Measurements from ENCODE around the gene CRYBB3. TPM values are rescaled to one million over a fixed set of nuclear protein-coding genes. Genes with fewer than 3 reads are reported as not detected.
"Not testable (repeated sequence)": the region's sequence is repeated elsewhere in the genome, so short reads cannot be mapped to it uniquely, and the experiment has no call there.

The CRYBB3 gene
- total RNA-seq, 1 donor from 2014 or later = not detected

DNA sequence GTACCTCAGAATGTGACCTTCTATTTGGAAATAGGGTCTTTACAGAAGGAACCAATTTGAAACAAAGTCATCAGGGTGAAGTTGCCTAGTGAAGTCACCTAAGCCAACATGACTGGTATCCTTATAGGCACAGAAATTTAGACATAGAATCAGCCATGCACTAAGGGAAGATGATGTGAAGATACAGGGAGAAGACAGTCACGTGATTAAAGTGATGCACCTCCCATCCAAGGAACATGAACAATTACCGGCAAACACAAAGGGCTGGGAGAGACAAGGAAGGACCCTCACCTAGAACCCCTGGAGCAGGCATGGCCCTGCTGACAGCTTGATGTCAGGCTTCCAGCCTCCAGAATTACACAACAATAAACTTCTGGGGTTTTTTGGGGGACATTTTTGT, 16.6 kb downstream of the CRYBB3 start:
- Histone ChIP-seq H3K9ac (ENCODE audit: low read depth in 1 of 3, low read length in 3 of 3) (no peak overlapping the region), H3K27ac (ENCODE audit: low read depth, low read length) (no peak overlapping the region), H3K36me3 (ENCODE audit: control insufficient read depth in 3 of 3, insufficient read depth in 3 of 3, low read length in 3 of 3) (no peaks in the 10 kb centered on the region), H3K27me3 (ENCODE audit: control insufficient read depth in 3 of 3, insufficient read depth in 3 of 3, low read length in 3 of 3) (peaks cover 0 to 2% (median 0%) of the 10 kb centered on the region in 3 donors), H3K9me3 (ENCODE audit: control insufficient read depth in 3 of 3, low read length in 3 of 3) (no peaks in the 10 kb centered on the region), H3K4me3 (ENCODE audit: low read length in 3 of 3) (no peak overlapping the region), H3K4me1 (ENCODE audit: control insufficient read depth in 3 of 3, insufficient read depth in 3 of 3, low read length in 3 of 3) (no peaks in the 10 kb centered on the region)

DNA sequence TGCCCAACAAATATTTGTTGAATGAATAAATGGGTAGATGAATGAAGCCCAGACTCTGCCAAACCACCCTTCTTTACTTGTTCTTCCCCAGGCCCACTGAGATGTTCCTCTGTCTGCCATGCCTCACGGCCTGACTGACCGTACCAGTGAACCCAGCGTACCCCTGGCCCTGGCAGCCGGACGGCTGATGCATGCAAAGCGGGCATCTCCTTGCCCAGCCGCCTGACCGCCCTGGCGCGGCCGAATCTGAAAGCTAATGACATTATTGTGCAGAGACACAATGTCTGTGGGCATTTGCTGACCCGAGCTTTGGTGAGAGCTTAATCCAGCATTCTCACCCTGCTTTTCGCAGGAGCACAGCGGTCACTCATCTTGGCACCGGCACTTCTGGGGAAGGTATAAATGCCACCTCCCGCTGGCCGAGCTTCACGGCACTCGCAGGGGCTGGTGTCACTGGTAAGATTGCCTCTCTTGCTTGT, 19.6 kb downstream of the CRYBB3 start, which contains the start of gene CRYBB2:
CRYBB2 (plus strand) TSS at position 429 of the 479 bp plus-strand sequence. CDS start 1,791 bp downstream, outside the sequence.
- Histone ChIP-seq H3K27me3 (ENCODE audit: control insufficient read depth in 3 of 3, insufficient read depth in 3 of 3, low read length in 3 of 3) (peaks cover 0 to 9% (median 4%) of the 10 kb centered on the region in 3 donors), H3K9me3 (ENCODE audit: control insufficient read depth in 3 of 3, low read length in 3 of 3) (no peaks in the 10 kb centered on the region), H3K9ac (ENCODE audit: low read depth in 1 of 3, low read length in 3 of 3) (no peak within 1 kb of the TSS), H3K4me3 (ENCODE audit: low read length in 3 of 3) (no peak within 1 kb of the TSS), H3K27ac (ENCODE audit: low read depth, low read length) (no peak within 1 kb of the TSS), H3K4me1 (ENCODE audit: control insufficient read depth in 3 of 3, insufficient read depth in 3 of 3, low read length in 3 of 3) (no peaks in the 10 kb centered on the region), H3K36me3 (ENCODE audit: control insufficient read depth in 3 of 3, insufficient read depth in 3 of 3, low read length in 3 of 3) (no peaks in the 10 kb centered on the region)

DNA sequence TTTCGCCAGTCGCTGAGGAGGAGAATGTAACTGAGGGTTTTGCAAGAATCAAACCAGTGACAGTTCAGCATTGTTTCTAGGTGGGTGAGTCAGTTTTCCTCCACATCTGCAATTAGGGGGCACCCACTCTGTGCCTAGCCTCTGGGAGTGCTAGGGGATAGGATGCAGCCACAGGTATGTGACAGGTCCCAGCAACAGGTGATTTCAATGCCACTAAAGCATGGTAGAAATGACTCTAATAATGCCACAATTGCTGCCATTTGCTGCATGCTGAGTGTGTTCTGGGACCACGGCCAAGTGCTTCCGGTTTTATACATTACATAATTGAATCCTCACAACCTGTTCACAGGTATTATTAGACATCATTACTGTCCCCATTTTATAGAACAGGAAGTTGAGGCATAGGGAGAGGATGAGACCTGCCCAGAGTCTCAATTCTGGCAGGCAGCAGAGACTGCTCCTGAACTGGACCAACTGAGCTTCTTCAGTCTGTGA, 20.3 kb downstream of the CRYBB3 start:
- Histone ChIP-seq H3K9me3 (ENCODE audit: control insufficient read depth in 3 of 3, low read length in 3 of 3) (no peaks in the 10 kb centered on the region), H3K4me3 (ENCODE audit: low read length in 3 of 3) (no peak overlapping the region), H3K4me1 (ENCODE audit: control insufficient read depth in 3 of 3, insufficient read depth in 3 of 3, low read length in 3 of 3) (no peaks in the 10 kb centered on the region), H3K27ac (ENCODE audit: low read depth, low read length) (no peak overlapping the region), H3K9ac (ENCODE audit: low read depth in 1 of 3, low read length in 3 of 3) (no peak overlapping the region), H3K27me3 (ENCODE audit: control insufficient read depth in 3 of 3, insufficient read depth in 3 of 3, low read length in 3 of 3) (peaks cover 0 to 9% (median 4%) of the 10 kb centered on the region in 3 donors), H3K36me3 (ENCODE audit: control insufficient read depth in 3 of 3, insufficient read depth in 3 of 3, low read length in 3 of 3) (no peaks in the 10 kb centered on the region)

DNA sequence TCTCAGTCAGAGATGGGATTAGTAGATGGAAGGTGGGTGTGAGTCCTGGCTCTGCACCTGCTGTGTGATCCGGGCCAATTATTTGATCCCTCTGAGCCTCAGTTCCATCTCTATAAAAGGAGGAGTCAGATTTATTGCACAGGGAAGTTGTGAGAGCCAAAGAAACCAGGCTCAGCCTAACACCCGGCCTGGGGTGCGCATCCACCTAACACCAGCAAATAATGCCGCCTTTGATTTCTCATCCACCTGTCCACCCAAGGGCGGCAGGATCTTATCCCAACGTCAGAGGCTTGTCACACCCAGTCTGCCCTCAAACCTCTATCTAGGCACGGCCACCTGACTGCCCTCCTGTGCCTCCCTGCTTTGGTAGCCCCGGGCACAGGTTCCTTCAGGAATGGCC, 22.1 kb downstream of the CRYBB3 start:
- no peaks in the 10 kb centered on the region for H3K36me3 ChIP-seq (ENCODE audit: control insufficient read depth in 3 of 3, insufficient read depth in 3 of 3, low read length in 3 of 3)
- no peaks in the 10 kb centered on the region for H3K4me1 ChIP-seq (ENCODE audit: control insufficient read depth in 3 of 3, insufficient read depth in 3 of 3, low read length in 3 of 3)
- H3K9ac ChIP-seq (ENCODE audit: low read depth in 1 of 3, low read length in 3 of 3) = no peak overlapping the region
- H3K27ac ChIP-seq (ENCODE audit: low read depth, low read length) = no peak overlapping the region
- peaks cover 0 to 7% (median 4%) of the 10 kb centered on the region in 3 donors for H3K27me3 ChIP-seq (ENCODE audit: control insufficient read depth in 3 of 3, insufficient read depth in 3 of 3, low read length in 3 of 3)
- no peak overlapping the region for H3K4me3 ChIP-seq (ENCODE audit: low read length in 3 of 3)
- H3K9me3 ChIP-seq (ENCODE audit: control insufficient read depth in 3 of 3, low read length in 3 of 3) = no peaks in the 10 kb centered on the region

DNA sequence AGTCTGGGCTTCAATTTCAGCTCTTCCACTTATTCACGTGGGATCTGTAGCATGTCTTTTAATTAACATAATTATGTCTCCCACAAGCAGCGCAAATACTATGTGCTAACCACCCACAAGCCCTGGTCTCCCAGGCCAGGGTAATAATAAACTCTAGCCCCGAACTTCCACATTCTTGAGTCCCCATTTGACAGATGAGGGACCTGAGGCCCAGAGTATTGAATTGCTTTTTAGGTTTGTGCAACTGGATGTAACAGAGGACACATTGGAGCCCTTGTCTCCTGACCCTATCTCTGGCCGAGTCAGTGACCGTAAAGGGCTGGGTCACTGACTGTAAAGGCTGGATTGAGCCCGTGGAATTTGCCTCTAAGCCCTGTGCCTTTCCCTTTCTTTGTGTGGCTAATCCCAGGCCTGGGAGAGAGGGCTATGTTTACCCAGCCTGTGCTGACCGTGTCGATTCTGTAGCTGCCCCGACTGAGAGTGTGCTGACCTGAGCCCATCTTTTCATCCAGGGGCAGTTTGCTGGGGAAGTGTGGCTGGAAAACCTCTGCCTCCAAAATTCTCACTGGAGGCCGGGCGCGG, 23.7 kb downstream of the CRYBB3 start:
- H3K36me3 ChIP-seq (ENCODE audit: control insufficient read depth in 3 of 3, insufficient read depth in 3 of 3, low read length in 3 of 3) = no peaks in the 10 kb centered on the region
- H3K27me3 ChIP-seq (ENCODE audit: control insufficient read depth in 3 of 3, insufficient read depth in 3 of 3, low read length in 3 of 3) = peaks cover 0 to 7% (median 4%) of the 10 kb centered on the region in 3 donors
- no peak overlapping the region for H3K27ac ChIP-seq (ENCODE audit: low read depth, low read length)
- H3K9ac ChIP-seq (ENCODE audit: low read depth in 1 of 3, low read length in 3 of 3) = no peak overlapping the region
- H3K9me3 ChIP-seq (ENCODE audit: control insufficient read depth in 3 of 3, low read length in 3 of 3) = no peaks in the 10 kb centered on the region
- no peaks in the 10 kb centered on the region for H3K4me1 ChIP-seq (ENCODE audit: control insufficient read depth in 3 of 3, insufficient read depth in 3 of 3, low read length in 3 of 3)
- no peak overlapping the region for H3K4me3 ChIP-seq (ENCODE audit: low read length in 3 of 3)

DNA sequence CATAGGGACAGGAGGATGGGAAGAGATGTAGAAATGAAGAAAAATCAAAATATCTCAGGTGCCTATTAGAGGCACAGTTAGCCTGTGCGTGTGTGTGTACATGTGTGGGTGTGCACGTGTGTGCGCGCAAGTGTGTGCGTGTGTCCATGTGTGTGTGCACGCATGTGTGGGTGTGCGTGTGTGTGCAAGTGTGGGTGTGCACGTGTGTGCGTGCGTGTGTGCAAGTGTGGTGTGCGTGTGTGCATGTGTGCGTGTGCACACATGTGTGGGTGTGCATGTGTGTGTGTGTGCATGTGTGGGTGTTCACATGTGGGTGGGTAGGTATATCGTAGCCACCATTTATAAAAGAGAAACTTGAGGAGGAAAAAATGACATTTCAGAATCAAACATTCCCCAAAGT, 29.2 kb downstream of the CRYBB3 start:
- Histone ChIP-seq H3K4me3 (ENCODE audit: low read length in 3 of 3) (no peak overlapping the region), H3K27me3 (ENCODE audit: control insufficient read depth in 3 of 3, insufficient read depth in 3 of 3, low read length in 3 of 3) (no peaks in the 10 kb centered on the region), H3K27ac (ENCODE audit: low read depth, low read length) (no peak overlapping the region), H3K9me3 (ENCODE audit: control insufficient read depth in 3 of 3, low read length in 3 of 3) (no peaks in the 10 kb centered on the region), H3K36me3 (ENCODE audit: control insufficient read depth in 3 of 3, insufficient read depth in 3 of 3, low read length in 3 of 3) (no peaks in the 10 kb centered on the region), H3K4me1 (ENCODE audit: control insufficient read depth in 3 of 3, insufficient read depth in 3 of 3, low read length in 3 of 3) (no peaks in the 10 kb centered on the region), H3K9ac (ENCODE audit: low read depth in 1 of 3, low read length in 3 of 3) (no peak overlapping the region)

DNA sequence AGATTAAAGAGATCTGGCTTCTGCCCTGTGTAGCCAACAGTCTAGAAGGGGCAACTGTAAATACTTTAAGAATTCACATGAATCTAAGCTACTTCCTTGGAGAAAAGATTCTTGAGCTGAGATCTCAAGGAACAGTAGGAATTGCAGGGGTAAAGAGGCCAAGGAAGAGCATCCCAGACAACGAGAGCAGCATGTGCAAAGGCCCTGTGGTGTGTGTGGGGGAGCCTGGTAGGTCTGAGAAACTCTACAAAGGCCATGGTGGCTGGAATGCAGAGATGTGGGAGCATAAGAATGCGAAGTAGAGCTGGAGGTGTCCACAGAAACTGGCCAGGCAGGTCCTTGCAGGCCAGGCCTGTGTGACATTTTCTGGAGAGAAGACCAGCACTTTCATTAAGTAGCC, 31.1 kb downstream of the CRYBB3 start:
- H3K4me1 ChIP-seq (ENCODE audit: control insufficient read depth in 3 of 3, insufficient read depth in 3 of 3, low read length in 3 of 3); H3K27ac ChIP-seq (ENCODE audit: low read depth, low read length); H3K9me3 ChIP-seq (ENCODE audit: control insufficient read depth in 3 of 3, low read length in 3 of 3); H3K27me3 ChIP-seq (ENCODE audit: control insufficient read depth in 3 of 3, insufficient read depth in 3 of 3, low read length in 3 of 3); H3K36me3 ChIP-seq (ENCODE audit: control insufficient read depth in 3 of 3, insufficient read depth in 3 of 3, low read length in 3 of 3); H3K4me3 ChIP-seq (ENCODE audit: low read length in 3 of 3); H3K9ac ChIP-seq (ENCODE audit: low read depth in 1 of 3, low read length in 3 of 3): not testable (repeated sequence)

DNA sequence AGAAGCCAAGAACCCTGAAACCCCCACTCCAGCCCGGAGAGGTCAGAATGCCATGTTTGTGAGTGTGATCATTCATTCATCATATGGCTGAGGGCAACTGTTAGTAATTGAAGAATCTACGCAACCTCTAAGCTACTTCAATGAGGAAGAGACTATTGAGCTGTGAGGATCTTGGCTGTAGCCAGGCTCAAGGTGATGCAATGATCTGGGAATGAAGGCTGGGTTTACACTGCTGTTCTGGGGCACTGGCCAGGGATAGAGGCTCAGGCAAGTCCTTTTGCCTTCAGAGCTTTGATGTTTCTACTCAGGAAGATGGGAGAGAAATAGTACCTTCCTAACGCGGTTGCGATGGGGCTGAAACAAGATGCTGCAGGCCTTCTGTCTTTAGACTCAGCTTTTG, 32.6 kb downstream of the CRYBB3 start:
- Histone ChIP-seq H3K36me3 (ENCODE audit: control insufficient read depth in 3 of 3, insufficient read depth in 3 of 3, low read length in 3 of 3) (no peaks in the 10 kb centered on the region), H3K27me3 (ENCODE audit: control insufficient read depth in 3 of 3, insufficient read depth in 3 of 3, low read length in 3 of 3) (peaks cover 8 to 13% (median 13%) of the 10 kb centered on the region in 3 donors), H3K4me1 (ENCODE audit: control insufficient read depth in 3 of 3, insufficient read depth in 3 of 3, low read length in 3 of 3) (no peaks in the 10 kb centered on the region), H3K9ac (ENCODE audit: low read depth in 1 of 3, low read length in 3 of 3) (no peak overlapping the region), H3K27ac (ENCODE audit: low read depth, low read length) (no peak overlapping the region), H3K9me3 (ENCODE audit: control insufficient read depth in 3 of 3, low read length in 3 of 3) (no peaks in the 10 kb centered on the region), H3K4me3 (ENCODE audit: low read length in 3 of 3) (no peak overlapping the region)

DNA sequence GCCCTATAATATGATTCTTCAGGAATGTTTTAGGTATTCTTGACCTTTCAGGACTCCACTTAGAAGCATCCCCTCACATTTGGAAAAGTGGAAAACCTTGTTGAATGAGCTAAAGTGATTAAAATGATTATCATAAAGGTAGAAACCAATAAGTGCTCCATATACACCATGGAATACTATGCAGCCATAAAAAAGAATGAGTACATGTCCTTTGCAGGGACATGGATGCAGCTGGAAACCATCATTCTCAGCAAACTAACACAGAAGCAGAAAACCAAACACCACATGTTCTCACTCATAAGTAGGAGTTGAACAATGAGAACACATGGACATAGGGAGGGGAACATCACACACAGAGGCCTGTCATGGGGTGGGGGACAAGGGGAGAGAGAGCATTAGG, 34.0 kb downstream of the CRYBB3 start:
- H3K27me3 ChIP-seq (ENCODE audit: control insufficient read depth in 3 of 3, insufficient read depth in 3 of 3, low read length in 3 of 3) = peaks cover 12 to 17% (median 16%) of the 10 kb centered on the region in 3 donors
- not testable (repeated sequence) for H3K4me3 ChIP-seq (ENCODE audit: low read length in 3 of 3); H3K27ac ChIP-seq (ENCODE audit: low read depth, low read length); H3K9me3 ChIP-seq (ENCODE audit: control insufficient read depth in 3 of 3, low read length in 3 of 3); H3K36me3 ChIP-seq (ENCODE audit: control insufficient read depth in 3 of 3, insufficient read depth in 3 of 3, low read length in 3 of 3); H3K9ac ChIP-seq (ENCODE audit: low read depth in 1 of 3, low read length in 3 of 3); H3K4me1 ChIP-seq (ENCODE audit: control insufficient read depth in 3 of 3, insufficient read depth in 3 of 3, low read length in 3 of 3)

DNA sequence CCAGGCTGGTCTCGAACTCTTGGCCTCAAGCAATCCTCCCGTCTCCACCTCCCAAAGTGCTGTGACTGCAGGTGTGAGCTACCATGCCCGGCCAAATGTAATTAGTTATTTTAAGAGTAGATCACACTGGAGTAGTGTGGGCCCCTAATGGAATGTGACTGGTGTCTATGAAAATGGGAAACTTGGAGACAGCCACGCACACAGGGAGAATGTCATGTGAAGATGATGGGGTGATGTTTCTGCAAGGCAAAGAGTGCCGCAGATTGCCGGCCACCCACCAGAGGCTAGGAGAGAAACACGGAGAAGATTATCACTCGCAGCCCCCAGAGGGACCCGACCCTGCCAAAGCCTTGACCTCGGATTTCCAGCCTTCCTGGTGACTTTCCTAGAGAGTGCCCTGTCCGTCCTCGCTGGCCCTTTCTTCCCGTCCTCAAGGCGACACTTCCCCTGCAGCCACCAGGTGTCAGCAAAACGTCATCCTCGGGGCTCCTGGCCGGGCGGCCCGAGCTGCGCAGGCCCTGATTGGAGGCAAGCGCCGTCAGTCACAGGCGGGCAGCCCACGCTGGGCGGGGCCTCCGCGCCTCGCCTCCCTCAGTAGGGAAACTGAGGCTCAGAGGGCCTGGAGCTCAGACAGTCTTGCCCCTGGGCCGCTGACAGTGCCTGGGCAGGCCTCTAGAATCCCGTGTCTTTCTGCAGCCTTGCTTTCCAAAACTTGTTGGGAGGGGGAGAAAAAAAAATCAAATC, 36.1 kb downstream of the CRYBB3 start:
- Histone ChIP-seq H3K9me3 (ENCODE audit: control insufficient read depth in 3 of 3, low read length in 3 of 3) (no peaks in the 10 kb centered on the region), H3K9ac (ENCODE audit: low read depth in 1 of 3, low read length in 3 of 3) (no peak overlapping the region), H3K4me3 (ENCODE audit: low read length in 3 of 3) (no peak overlapping the region), H3K27ac (ENCODE audit: low read depth, low read length) (no peak overlapping the region), H3K36me3 (ENCODE audit: control insufficient read depth in 3 of 3, insufficient read depth in 3 of 3, low read length in 3 of 3) (no peaks in the 10 kb centered on the region), H3K4me1 (ENCODE audit: control insufficient read depth in 3 of 3, insufficient read depth in 3 of 3, low read length in 3 of 3) (no peaks in the 10 kb centered on the region), H3K27me3 (ENCODE audit: control insufficient read depth in 3 of 3, insufficient read depth in 3 of 3, low read length in 3 of 3) (peaks cover 12 to 17% (median 16%) of the 10 kb centered on the region in 3 donors)
